22Rv1 (cell line): ENCODE results near the gene ZEB1.

Experiments used
- H3K27ac ChIP-seq: fragments of 450-650 bp; 2 replicates; pipeline ENCODE4 v1.5.1; 2017
- ZFX ChIP-seq: fragments of 450-650 bp; IDR thresholded peaks from 2 replicates; pipeline ENCODE4 v1.6.1; 2017; ENCODE audit warnings: antibody characterized with exemption, borderline replicate concordance
- TF ChIP-seq, protein P1 (sequence below): fragments of 450-650 bp; IDR thresholded peaks from 2 replicates; pipeline ENCODE4 v1.5.1; 2017; ENCODE audit warnings: mild to moderate bottlenecking

ZEB1 gene

DNA sequence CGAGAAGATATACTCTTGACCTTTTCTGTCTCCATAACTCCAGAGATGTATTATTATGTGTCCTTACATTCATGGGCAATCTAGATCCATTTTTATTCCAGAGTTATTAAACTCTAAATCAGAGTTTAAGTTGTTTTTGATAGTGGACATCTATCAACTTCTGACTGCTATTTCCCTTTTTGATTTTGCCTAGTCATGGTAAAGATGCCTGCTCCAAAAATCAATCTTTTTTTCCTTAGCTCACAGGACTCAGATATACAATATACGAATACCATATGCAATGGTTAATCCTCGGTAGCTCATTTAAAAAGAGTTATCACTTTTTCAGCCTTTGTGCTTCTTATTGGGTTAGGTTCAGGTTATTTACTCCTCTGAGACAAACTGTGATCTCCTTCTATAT, 15.8 kb upstream of the ZEB1 start:
- TF ChIP-seq, protein P1, sequence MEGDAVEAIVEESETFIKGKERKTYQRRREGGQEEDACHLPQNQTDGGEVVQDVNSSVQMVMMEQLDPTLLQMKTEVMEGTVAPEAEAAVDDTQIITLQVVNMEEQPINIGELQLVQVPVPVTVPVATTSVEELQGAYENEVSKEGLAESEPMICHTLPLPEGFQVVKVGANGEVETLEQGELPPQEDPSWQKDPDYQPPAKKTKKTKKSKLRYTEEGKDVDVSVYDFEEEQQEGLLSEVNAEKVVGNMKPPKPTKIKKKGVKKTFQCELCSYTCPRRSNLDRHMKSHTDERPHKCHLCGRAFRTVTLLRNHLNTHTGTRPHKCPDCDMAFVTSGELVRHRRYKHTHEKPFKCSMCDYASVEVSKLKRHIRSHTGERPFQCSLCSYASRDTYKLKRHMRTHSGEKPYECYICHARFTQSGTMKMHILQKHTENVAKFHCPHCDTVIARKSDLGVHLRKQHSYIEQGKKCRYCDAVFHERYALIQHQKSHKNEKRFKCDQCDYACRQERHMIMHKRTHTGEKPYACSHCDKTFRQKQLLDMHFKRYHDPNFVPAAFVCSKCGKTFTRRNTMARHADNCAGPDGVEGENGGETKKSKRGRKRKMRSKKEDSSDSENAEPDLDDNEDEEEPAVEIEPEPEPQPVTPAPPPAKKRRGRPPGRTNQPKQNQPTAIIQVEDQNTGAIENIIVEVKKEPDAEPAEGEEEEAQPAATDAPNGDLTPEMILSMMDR = no peak
- no peak for TF ChIP-seq ZFX
- H3K27ac ChIP-seq = no peak overlapping the region

DNA sequence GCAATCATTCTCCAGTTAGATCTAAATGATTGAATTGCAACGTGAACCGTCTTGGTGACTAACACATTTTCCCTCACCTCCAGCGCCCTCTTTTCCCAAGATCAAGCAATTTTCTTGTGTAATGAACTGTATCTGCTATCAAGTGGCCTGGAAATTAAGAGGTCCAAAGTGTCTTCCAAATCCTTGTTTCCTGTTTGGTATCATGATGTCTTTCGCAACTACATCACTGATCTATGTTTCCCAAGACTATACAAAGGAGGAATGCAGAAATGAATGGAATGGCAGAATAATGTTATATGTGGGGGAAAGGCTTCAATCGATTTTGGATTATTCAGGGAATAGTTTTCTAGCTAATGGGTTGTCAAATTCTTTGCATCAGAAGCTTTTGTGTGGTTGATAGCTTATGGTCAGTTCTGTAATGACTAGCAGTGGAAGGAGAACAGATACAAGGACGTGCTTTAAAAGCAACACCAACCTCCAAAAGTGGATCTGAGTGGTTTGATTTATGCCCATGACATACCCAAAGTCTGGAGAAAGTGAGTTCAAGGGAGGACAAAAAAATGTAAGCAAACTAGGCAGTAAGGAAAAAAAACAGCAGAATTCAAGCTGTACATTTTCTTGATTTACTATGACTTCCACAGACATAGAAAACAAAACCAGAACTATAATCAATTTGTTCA, 14.6 kb upstream of the ZEB1 start:
- no peak for TF ChIP-seq ZFX
- TF ChIP-seq, protein P1 = no peak

GRCh38 chr10:31313396-31313795, 5.6 kb upstream of the ZEB1 start:
- no peak overlapping the region for H3K27ac ChIP-seq
- TF ChIP-seq, protein P1 = no peak
- no peak for TF ChIP-seq ZFX

More for the DNA sequence above, 14.6 kb upstream of the ZEB1 start:
- no peak overlapping the region for H3K27ac ChIP-seq

DNA sequence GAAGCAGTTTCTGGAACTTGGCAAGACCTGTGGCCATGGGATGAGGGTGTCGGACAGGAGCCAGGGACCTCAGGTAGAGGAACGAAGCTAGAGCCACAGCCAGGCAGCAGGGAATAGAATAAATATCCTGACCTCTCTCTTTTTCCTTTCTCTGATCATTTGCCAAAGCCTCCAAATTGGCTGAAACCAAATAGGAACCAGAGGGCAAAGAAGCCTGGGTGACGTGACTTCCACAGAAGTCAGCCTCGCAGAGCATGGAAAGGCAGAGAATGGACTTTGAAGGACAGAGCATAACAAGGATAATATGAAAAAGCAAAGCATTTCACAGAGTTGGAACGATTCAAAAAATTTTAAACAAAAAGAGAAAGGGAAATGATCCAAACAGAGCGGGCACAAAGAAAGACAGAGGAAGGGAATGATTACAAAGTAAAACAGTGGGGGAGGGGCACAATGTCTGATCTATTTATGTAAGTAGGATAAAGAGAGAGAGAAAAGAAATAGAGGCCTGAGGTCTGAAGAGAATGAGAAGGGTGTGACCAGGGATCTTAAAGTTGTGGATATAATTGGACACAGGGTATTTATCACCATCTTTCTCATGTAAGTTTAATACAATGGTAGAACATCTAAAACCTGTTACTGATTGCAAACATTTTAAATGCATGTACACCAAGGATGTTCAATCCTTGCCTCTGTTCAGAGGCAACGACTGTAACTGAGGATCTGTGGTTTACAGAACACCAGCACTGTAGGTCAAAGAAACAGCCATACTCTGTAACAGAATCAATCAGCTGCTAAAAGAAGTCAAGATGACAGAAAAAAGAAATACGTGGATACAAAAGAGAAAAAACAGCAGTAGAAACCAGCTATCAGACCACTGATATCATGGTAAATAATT, 4.5 kb upstream of the ZEB1 start:
- no peak overlapping the region for H3K27ac ChIP-seq
- TF ChIP-seq, protein P1 = no peak
- no peak for TF ChIP-seq ZFX

- TF ChIP-seq, protein P1 = no peak
- no peak for TF ChIP-seq ZFX
- H3K27ac ChIP-seq = no peak overlapping the region
Measured at GRCh38 chr10:31315453-31315852, 3.6 kb upstream of the ZEB1 start.

DNA sequence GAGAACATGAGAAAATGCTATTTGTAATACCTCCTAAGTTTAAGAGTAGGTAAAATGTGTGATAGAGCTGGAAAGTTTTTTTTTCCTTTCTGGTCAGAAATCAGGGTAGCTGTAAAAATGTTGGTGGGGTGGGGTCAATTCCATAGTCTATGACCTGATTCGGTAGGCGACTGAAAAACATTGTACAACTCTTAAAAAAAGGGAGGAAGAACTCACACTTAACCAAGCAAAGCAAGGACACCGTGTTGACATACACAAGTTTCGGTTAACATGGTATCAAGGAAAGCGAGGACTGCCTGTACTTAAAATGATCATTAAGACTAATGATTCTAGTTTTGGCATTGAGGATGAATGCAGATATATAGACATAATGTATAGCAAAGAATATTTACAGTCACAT, 1.8 kb upstream of the ZEB1 start:
- H3K27ac ChIP-seq = no peak overlapping the region
- TF ChIP-seq, protein P1 = no peak
- no peak for TF ChIP-seq ZFX

- peak overlapping the region; percentile 61 for H3K27ac ChIP-seq
Measured at GRCh38 chr10:31317652-31318381, 1.2 kb upstream of the ZEB1 start.

More at GRCh38 chr10:31317652-31318381, 1.2 kb upstream of the ZEB1 start:
- no peak for TF ChIP-seq ZFX
- TF ChIP-seq, protein P1 = no peak
